Osteocyte (in vitro differentiated cells): ENCODE data around the gene USP37. TPM values are rescaled to one million over a fixed set of nuclear protein-coding genes. Genes with fewer than 3 reads are reported as not detected.
A peak's percentile ranks its signal among the peaks of the same experiment; 100 is the strongest.

Experiments
- DNase-seq: peaks from one replicate; pipeline ENCODE4 v3.0.0; 2021; ENCODE audit warnings: mixed read lengths; ENCODE audit not compliant: unreplicated experiment; ENCODE audit errors: extremely low spot score
- H3K27ac Mint-ChIP-seq: one replicate; pipeline ENCODE4 v1.8.0; 2021; ENCODE audit warnings: mild to moderate bottlenecking, mixed read lengths; ENCODE audit not compliant: unreplicated experiment
- H3K27me3 Mint-ChIP-seq: one replicate; pipeline ENCODE4 v1.8.0; 2021; ENCODE audit warnings: mixed read lengths; ENCODE audit not compliant: unreplicated experiment
- H3K36me3 Mint-ChIP-seq: one replicate; pipeline ENCODE4 v1.8.0; 2021; ENCODE audit warnings: mixed read lengths; ENCODE audit not compliant: unreplicated experiment
- H3K4me1 Mint-ChIP-seq: one replicate; pipeline ENCODE4 v1.8.0; 2021; ENCODE audit warnings: mixed read lengths; ENCODE audit not compliant: unreplicated experiment
- H3K4me3 Mint-ChIP-seq: one replicate; pipeline ENCODE4 v1.8.0; 2021; ENCODE audit warnings: mild to moderate bottlenecking, moderate library complexity, mixed read lengths; ENCODE audit not compliant: unreplicated experiment
- H3K9me3 Mint-ChIP-seq: one replicate; pipeline ENCODE4 v1.8.0; 2021; ENCODE audit warnings: mixed read lengths; ENCODE audit not compliant: unreplicated experiment
- CTCF ChIP-seq: fragments of 200-600 bp; sonication (generic); IDR thresholded peaks from 2 replicates; pipeline ENCODE4 v1.5.0; 2021; ENCODE audit warnings: antibody characterized with exemption, mild to moderate bottlenecking, moderate library complexity
- total RNA-seq: library from RNA; stranded (reverse); gene quantifications from 2 replicates; pipeline ENCODE4 v1.2.1, GENCODE V29; 2021

USP37 gene
- total RNA-seq, 1 donor from 2014 or later = 14.6 TPM

GRCh38 chr2:218471036-218471435 is 97.1 kb downstream of the USP37 start:
- H3K9me3 Mint-ChIP-seq = no peaks in the 10 kb centered on the region
- H3K27me3 Mint-ChIP-seq = no peaks in the 10 kb centered on the region
- H3K27ac Mint-ChIP-seq = no peak overlapping the region
- peaks cover 21% of the 10 kb centered on the region for H3K36me3 Mint-ChIP-seq
- TF ChIP-seq CTCF = no peak
- H3K4me1 Mint-ChIP-seq = no peaks in the 10 kb centered on the region
- DNase-seq = no peak
- H3K4me3 Mint-ChIP-seq = no peak overlapping the region

- peaks cover 21% of the 10 kb centered on the region for H3K36me3 Mint-ChIP-seq
- DNase-seq = no peak
- H3K4me3 Mint-ChIP-seq = no peak overlapping the region
- H3K27me3 Mint-ChIP-seq = no peaks in the 10 kb centered on the region
- H3K9me3 Mint-ChIP-seq = no peaks in the 10 kb centered on the region
- H3K4me1 Mint-ChIP-seq = no peaks in the 10 kb centered on the region
- TF ChIP-seq CTCF = no peak
- no peak overlapping the region for H3K27ac Mint-ChIP-seq
Measured at GRCh38 chr2:218470448-218470847, 97.7 kb downstream of the USP37 start.

- DNase-seq = no peak
- TF ChIP-seq CTCF = peak; percentile 62
- peaks cover 16% of the 10 kb centered on the region for H3K36me3 Mint-ChIP-seq
- H3K4me3 Mint-ChIP-seq = no peak overlapping the region
- peak overlapping the region; percentile 3 for H3K27ac Mint-ChIP-seq
- no peaks in the 10 kb centered on the region for H3K9me3 Mint-ChIP-seq
- no peaks in the 10 kb centered on the region for H3K27me3 Mint-ChIP-seq
- H3K4me1 Mint-ChIP-seq = no peaks in the 10 kb centered on the region
Measured at GRCh38 chr2:218465987-218466633, 102.0 kb downstream of the USP37 start.

- no peaks in the 10 kb centered on the region for H3K27me3 Mint-ChIP-seq
- no peak for DNase-seq
- no peaks in the 10 kb centered on the region for H3K9me3 Mint-ChIP-seq
- peak overlapping the region; percentile 60 for H3K27ac Mint-ChIP-seq
- no peak overlapping the region for H3K4me3 Mint-ChIP-seq
- peaks cover 35% of the 10 kb centered on the region for H3K36me3 Mint-ChIP-seq
- no peak for TF ChIP-seq CTCF
- peaks cover 2% of the 10 kb centered on the region for H3K4me1 Mint-ChIP-seq
Measured at GRCh38 chr2:218458598-218458997, 109.6 kb downstream of the USP37 start.

GRCh38 chr2:218456849-218457248 is 111.3 kb downstream of the USP37 start:
- H3K27me3 Mint-ChIP-seq = no peaks in the 10 kb centered on the region

More at GRCh38 chr2:218456849-218457248, 111.3 kb downstream of the USP37 start:
- no peak overlapping the region for H3K4me3 Mint-ChIP-seq
- peaks cover 2% of the 10 kb centered on the region for H3K4me1 Mint-ChIP-seq
- H3K36me3 Mint-ChIP-seq = peaks cover 32% of the 10 kb centered on the region
- no peak for TF ChIP-seq CTCF
- no peak for DNase-seq
- no peaks in the 10 kb centered on the region for H3K9me3 Mint-ChIP-seq
- H3K27ac Mint-ChIP-seq = no peak overlapping the region
